ENCODE measurements around the gene ATP6V0A1.
"Not testable (repeated sequence)": the region's sequence is repeated elsewhere in the genome, so short reads cannot be mapped to it uniquely, and the experiment has no call there.

ATP6V0A1 gene

GRCh38 chr17:42438600-42439567 is 19.8 kb upstream of the ATP6V0A1 start:
- no peak for DNase-seq (ENCODE audit: low read depth)

GRCh38 chr17:42441371-42442195 is 17.1 kb upstream of the ATP6V0A1 start:
- no peak for DNase-seq (ENCODE audit: low read depth)

GRCh38 chr17:42442196-42442565 is 16.5 kb upstream of the ATP6V0A1 start:
- DNase-seq (ENCODE audit: low read depth) = no peak

- not testable (repeated sequence) for DNase-seq (ENCODE audit: low read depth)
Observed at GRCh38 chr17:42449176-42449575, 9.5 kb upstream of the ATP6V0A1 start.

GRCh38 chr17:42449838-42450237 is 8.8 kb upstream of the ATP6V0A1 start:
- DNase-seq (ENCODE audit: low read depth) = not testable (repeated sequence)

GRCh38 chr17:42451270-42451669 is 7.4 kb upstream of the ATP6V0A1 start:
- not testable (repeated sequence) for DNase-seq (ENCODE audit: low read depth)

GRCh38 chr17:42453439-42453838 is 5.2 kb upstream of the ATP6V0A1 start:
- DNase-seq (ENCODE audit: low read depth) = no peak

- not testable (repeated sequence) for DNase-seq (ENCODE audit: low read depth)
Observed at GRCh38 chr17:42454987-42455386, 3.7 kb upstream of the ATP6V0A1 start.

- DNase-seq (ENCODE audit: low read depth) = peak; percentile 42
Observed at GRCh38 chr17:42456223-42457106, 2.2 kb upstream of the ATP6V0A1 start.

- DNase-seq (ENCODE audit: low read depth) = no peak
Observed at GRCh38 chr17:42457107-42457792, 1.4 kb upstream of the ATP6V0A1 start.

GRCh38 chr17:42459256-42459800 is 650 bp downstream of the ATP6V0A1 start:
- DNase-seq (ENCODE audit: low read depth) = no peak

GRCh38 chr17:42459801-42460281 is 1.2 kb downstream of the ATP6V0A1 start:
- no peak for DNase-seq (ENCODE audit: low read depth)

GRCh38 chr17:42460371-42460770 is 1.7 kb downstream of the ATP6V0A1 start:
- no peak for DNase-seq (ENCODE audit: low read depth)

- DNase-seq (ENCODE audit: low read depth) = no peak
Observed at GRCh38 chr17:42463976-42464400, 5.3 kb downstream of the ATP6V0A1 start.

- DNase-seq (ENCODE audit: low read depth) = no peak
Observed at GRCh38 chr17:42467889-42468288, 9.2 kb downstream of the ATP6V0A1 start.

- DNase-seq (ENCODE audit: low read depth) = peak; percentile 73
Observed at GRCh38 chr17:42472709-42473521, 14.2 kb downstream of the ATP6V0A1 start.

GRCh38 chr17:42474276-42474675 is 15.6 kb downstream of the ATP6V0A1 start:
- DNase-seq (ENCODE audit: low read depth) = no peak

GRCh38 chr17:42475121-42475520 is 16.4 kb downstream of the ATP6V0A1 start:
- no peak for DNase-seq (ENCODE audit: low read depth)

GRCh38 chr17:42475835-42476234 is 17.2 kb downstream of the ATP6V0A1 start:
- no peak for DNase-seq (ENCODE audit: low read depth)

GRCh38 chr17:42476411-42476810 is 17.7 kb downstream of the ATP6V0A1 start:
- no peak for DNase-seq (ENCODE audit: low read depth)
